Measurements from ENCODE around the gene CHAT.

The CHAT gene

GRCh38 chr10:49645871-49646870, 32.3 kb downstream of the CHAT start:
- H3K9me2 ChIP-seq (replicated peaks; ENCODE audit: low read depth, low read length) = no peaks in the 10 kb centered on the region
- H3K9ac ChIP-seq (ENCODE audit: low read depth, low read length, poor library complexity, severe bottlenecking) = no peak overlapping the region
- no peak overlapping the region for H3K4me3 ChIP-seq (ENCODE audit: low read length, poor library complexity, severe bottlenecking)
- H4K20me1 ChIP-seq (ENCODE audit: insufficient read depth, low read length, poor library complexity, severe bottlenecking) = no peaks in the 10 kb centered on the region
- no peak overlapping the region for H3K4me2 ChIP-seq (ENCODE audit: low read depth, low read length, poor library complexity, severe bottlenecking)
- H3K36me3 ChIP-seq (ENCODE audit: insufficient read depth, low read length) = no peaks in the 10 kb centered on the region
- H3K79me2 ChIP-seq (ENCODE audit: insufficient read depth, low read length) = no peaks in the 10 kb centered on the region
- no peaks in the 10 kb centered on the region for H3K9me3 ChIP-seq (ENCODE audit: insufficient read depth, low read depth, low read length)
- no peaks in the 10 kb centered on the region for H3F3A ChIP-seq (ENCODE audit: low read depth)
- no peaks in the 10 kb centered on the region for H3K27me3 ChIP-seq (ENCODE audit: insufficient read depth, low read length, poor library complexity, severe bottlenecking)
- TF ChIP-seq CTCF (conservative IDR thresholded peaks at IDR 0.05; ENCODE audit: low read length) (no peak), EZH2phosphoT487 (IDR thresholded peaks at IDR 0.05; ENCODE audit: borderline replicate concordance) (no peak)
- no peaks in the 10 kb centered on the region for H3K4me1 ChIP-seq (ENCODE audit: insufficient read depth, low read length, poor library complexity, severe bottlenecking)
- H2AFZ ChIP-seq (ENCODE audit: low read length) = no peak overlapping the region

GRCh38 chr10:49647554-49647953, 33.7 kb downstream of the CHAT start:
- no peak for TF ChIP-seq CTCF (conservative IDR thresholded peaks at IDR 0.05; ENCODE audit: low read length)
- TF ChIP-seq EZH2phosphoT487 (IDR thresholded peaks at IDR 0.05; ENCODE audit: borderline replicate concordance) = no peak
- Histone ChIP-seq H3K4me3 (ENCODE audit: low read length, poor library complexity, severe bottlenecking) (no peak overlapping the region), H2AFZ (ENCODE audit: low read length) (no peak overlapping the region), H4K20me1 (ENCODE audit: insufficient read depth, low read length, poor library complexity, severe bottlenecking) (no peaks in the 10 kb centered on the region), H3K79me2 (ENCODE audit: insufficient read depth, low read length) (no peaks in the 10 kb centered on the region), H3K36me3 (ENCODE audit: insufficient read depth, low read length) (no peaks in the 10 kb centered on the region), H3F3A (ENCODE audit: low read depth) (no peaks in the 10 kb centered on the region), H3K4me2 (ENCODE audit: low read depth, low read length, poor library complexity, severe bottlenecking) (no peak overlapping the region), H3K9ac (ENCODE audit: low read depth, low read length, poor library complexity, severe bottlenecking) (no peak overlapping the region), H3K9me2 (replicated peaks; ENCODE audit: low read depth, low read length) (no peaks in the 10 kb centered on the region), H3K27me3 (ENCODE audit: insufficient read depth, low read length, poor library complexity, severe bottlenecking) (no peaks in the 10 kb centered on the region), H3K9me3 (ENCODE audit: insufficient read depth, low read depth, low read length) (no peaks in the 10 kb centered on the region), H3K4me1 (ENCODE audit: insufficient read depth, low read length, poor library complexity, severe bottlenecking) (no peaks in the 10 kb centered on the region)

DNA sequence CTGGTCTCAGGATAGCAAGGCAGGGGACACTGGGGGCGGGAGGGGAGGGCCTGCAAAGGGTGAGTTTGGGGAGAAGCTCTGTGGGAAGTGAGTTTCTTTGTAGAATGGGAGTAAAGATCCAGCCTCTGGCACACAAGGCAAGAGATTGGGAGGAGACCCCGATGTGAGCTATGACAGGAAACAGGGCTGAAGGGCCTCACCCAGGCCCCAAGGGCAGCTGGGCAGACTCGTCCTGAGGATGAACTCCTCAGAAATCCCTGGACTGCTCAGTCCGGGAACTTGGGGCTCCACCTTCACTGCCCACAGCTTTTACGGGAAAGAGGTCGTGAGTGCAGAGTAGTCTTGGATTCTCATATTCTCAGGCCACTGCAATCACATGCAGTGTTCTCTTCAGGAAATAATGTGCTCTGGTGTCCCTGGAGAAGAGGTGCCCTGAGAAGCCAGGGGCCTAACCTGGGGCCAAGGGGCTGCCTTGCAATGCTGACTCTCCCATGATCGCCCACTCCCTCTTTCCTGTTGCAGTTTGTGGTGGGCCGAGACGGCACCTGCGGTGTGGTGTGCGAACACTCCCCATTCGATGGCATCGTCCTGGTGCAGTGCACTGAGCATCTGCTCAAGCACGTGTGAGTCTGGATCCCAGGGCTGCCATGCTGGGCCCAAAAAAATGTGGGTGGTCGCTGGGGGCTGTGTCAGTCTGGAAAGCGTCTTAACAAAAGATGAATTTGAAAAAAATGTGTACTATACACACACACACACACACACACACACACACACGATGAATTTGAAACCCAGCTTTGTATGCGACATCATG, 34.4 kb downstream of the CHAT start:
- H3F3A ChIP-seq (ENCODE audit: low read depth) = no peaks in the 10 kb centered on the region
- H3K36me3 ChIP-seq (ENCODE audit: insufficient read depth, low read length) = no peaks in the 10 kb centered on the region
- TF ChIP-seq EZH2phosphoT487 (IDR thresholded peaks at IDR 0.05; ENCODE audit: borderline replicate concordance) (no peak), CTCF (conservative IDR thresholded peaks at IDR 0.05; ENCODE audit: low read length) (no peak)
- no peaks in the 10 kb centered on the region for H3K4me1 ChIP-seq (ENCODE audit: insufficient read depth, low read length, poor library complexity, severe bottlenecking)
- no peaks in the 10 kb centered on the region for H4K20me1 ChIP-seq (ENCODE audit: insufficient read depth, low read length, poor library complexity, severe bottlenecking)
- no peak overlapping the region for H3K9ac ChIP-seq (ENCODE audit: low read depth, low read length, poor library complexity, severe bottlenecking)
- H3K9me3 ChIP-seq (ENCODE audit: insufficient read depth, low read depth, low read length) = no peaks in the 10 kb centered on the region
- no peak overlapping the region for H2AFZ ChIP-seq (ENCODE audit: low read length)
- H3K4me3 ChIP-seq (ENCODE audit: low read length, poor library complexity, severe bottlenecking) = no peak overlapping the region
- no peaks in the 10 kb centered on the region for H3K79me2 ChIP-seq (ENCODE audit: insufficient read depth, low read length)
- no peak overlapping the region for H3K4me2 ChIP-seq (ENCODE audit: low read depth, low read length, poor library complexity, severe bottlenecking)
- H3K9me2 ChIP-seq (replicated peaks; ENCODE audit: low read depth, low read length) = no peaks in the 10 kb centered on the region
- H3K27me3 ChIP-seq (ENCODE audit: insufficient read depth, low read length, poor library complexity, severe bottlenecking) = no peaks in the 10 kb centered on the region
